ENCODE measurements around the gene NOXO1. TPM values are rescaled to one million over a fixed set of nuclear protein-coding genes. Genes with fewer than 3 reads are reported as not detected.
A peak's percentile ranks its signal among the peaks of the same experiment; 100 is the strongest.

Gene NOXO1
- total RNA-seq, 1 experiment from 2014 or later: 3.4 TPM

DNA sequence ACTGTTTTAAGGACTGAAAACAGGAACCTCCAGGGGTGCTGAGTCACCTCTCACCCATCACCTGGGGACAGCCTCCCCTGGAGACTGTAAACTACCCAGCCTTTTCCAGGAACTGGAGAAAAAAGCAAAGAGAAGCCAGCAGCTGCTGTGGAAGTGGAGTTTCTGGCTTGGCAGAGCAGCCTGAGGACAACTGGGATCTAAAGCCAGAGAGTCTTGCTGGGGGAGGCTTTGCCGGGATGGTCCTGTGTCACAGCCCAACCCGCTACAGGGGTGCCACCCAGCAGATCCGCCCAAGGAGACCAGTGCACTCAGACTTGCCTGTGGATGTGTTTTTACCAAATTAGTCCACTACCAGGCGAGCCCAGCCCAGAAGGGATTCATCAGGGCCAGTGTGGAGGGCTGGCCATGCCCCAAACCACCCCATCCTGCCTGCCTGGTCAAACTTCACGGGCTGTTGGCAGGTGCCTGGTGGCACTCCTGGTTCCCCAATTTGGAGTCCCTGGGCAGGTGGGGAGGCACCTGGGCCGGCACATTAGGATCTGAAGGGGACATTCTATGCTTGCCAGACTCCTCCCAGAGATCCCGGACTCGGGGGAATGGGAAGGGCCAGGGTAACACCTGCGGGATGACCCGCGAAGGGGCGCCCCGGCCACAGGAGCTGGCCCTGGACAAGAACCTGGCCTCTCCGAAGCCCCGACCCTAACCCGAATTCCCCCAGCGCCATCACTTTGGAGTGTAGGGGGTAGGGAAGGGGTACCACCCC, 39.0 kb downstream of the NOXO1 start:
- peak overlapping the region; percentile 77 for H2AFZ ChIP-seq (ENCODE audit: low read length)
- ChIA-PET POLR2A (ENCODE audit: unreplicated experiment) (no interaction called here), CTCF (no interaction called here)
- DNase-seq (peak; percentile 52), ATAC-seq (peak; percentile 16)
- no peaks in the 10 kb centered on the region for H3K9me2 ChIP-seq (replicated peaks; ENCODE audit: low read length)
- H3F3A ChIP-seq (ENCODE audit: low read length, unreplicated experiment): no peaks in the 10 kb centered on the region
- no peaks in the 10 kb centered on the region for H3K36me3 ChIP-seq (ENCODE audit: low read depth, low read length)
- peak overlapping the region; percentile 85 for H3K4me3 ChIP-seq (ENCODE audit: low read length)
- peaks cover 6% of the 10 kb centered on the region; the same call in 1 of the 2 replicates for H3K79me2 ChIP-seq (ENCODE audit: low read length)
- H3K9me3 ChIP-seq (ENCODE audit: low read length): no peaks in the 10 kb centered on the region
- H3K27me3 ChIP-seq (ENCODE audit: low read length): no peaks in the 10 kb centered on the region
- peaks cover 11% of the 10 kb centered on the region for H3K4me1 ChIP-seq (ENCODE audit: insufficient read depth, low read length)
- H3K9ac ChIP-seq (ENCODE audit: low read length): peak overlapping the region; percentile 60; the same call in 1 of the 2 replicates
- intact Hi-C loops (cut with micrococcal nuclease): no loop called here
- no peaks in the 10 kb centered on the region for H4K20me1 ChIP-seq (ENCODE audit: low read length)
- H3K4me2 ChIP-seq (ENCODE audit: low read length): peak overlapping the region; percentile 93
- H3K27ac ChIP-seq (ENCODE audit: low read length): peak overlapping the region; percentile 41
- BruUV-seq (replicated peaks): TSS peak; percentile 66
- TF ChIP-seq, protein P1, sequence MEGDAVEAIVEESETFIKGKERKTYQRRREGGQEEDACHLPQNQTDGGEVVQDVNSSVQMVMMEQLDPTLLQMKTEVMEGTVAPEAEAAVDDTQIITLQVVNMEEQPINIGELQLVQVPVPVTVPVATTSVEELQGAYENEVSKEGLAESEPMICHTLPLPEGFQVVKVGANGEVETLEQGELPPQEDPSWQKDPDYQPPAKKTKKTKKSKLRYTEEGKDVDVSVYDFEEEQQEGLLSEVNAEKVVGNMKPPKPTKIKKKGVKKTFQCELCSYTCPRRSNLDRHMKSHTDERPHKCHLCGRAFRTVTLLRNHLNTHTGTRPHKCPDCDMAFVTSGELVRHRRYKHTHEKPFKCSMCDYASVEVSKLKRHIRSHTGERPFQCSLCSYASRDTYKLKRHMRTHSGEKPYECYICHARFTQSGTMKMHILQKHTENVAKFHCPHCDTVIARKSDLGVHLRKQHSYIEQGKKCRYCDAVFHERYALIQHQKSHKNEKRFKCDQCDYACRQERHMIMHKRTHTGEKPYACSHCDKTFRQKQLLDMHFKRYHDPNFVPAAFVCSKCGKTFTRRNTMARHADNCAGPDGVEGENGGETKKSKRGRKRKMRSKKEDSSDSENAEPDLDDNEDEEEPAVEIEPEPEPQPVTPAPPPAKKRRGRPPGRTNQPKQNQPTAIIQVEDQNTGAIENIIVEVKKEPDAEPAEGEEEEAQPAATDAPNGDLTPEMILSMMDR (conservative IDR thresholded peaks at IDR 0.05; ENCODE audit: low read depth, low read length): no peak
- TF ChIP-seq EZH2 (IDR thresholded peaks at IDR 0.05; ENCODE audit: low read length, unreplicated experiment) (no peak), EZH2phosphoT487 (IDR thresholded peaks at IDR 0.05; ENCODE audit: borderline replicate concordance, low read length) (no peak)

DNA sequence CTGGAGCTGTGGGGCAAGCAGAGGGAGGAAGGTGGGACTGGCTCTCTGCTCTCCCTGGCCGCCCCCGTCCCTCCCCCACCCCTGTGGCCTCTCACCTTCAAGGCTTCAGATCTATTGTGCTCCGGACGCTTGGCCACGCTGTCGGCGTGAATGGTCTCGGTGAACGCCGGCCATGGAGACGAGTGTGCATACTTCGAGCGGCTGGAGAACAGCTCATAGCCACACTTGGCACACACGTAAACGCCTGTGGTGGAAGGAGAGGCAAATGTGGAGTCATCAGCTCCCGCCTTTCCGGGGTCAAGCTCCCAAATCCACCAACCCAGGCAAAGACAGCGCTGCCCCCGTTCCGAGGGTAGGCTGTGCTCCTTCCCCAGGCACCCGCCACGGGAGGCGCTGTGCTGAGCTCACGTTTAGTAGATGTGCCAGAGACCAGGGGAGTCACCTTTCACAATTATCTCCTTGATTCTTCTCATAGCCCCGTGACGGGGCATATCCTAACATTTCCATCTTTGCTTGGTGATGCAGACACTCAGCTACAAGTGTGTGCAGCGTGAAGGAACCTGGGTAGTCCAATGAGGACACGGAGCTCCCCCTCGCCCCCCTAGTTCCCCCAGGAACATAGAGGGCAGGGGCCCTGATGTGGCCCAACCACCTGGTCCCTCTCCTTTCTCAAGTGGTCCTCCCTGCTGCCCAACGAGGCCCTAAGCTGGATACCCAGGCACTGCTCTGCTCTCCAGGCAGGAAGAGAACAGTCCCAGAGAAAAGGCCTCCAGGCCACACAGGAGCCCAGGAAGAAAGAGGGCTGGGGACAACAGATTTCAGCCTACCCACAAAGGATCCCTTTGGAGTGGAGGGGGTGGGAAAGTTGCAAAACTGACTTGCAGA, 39.9 kb downstream of the NOXO1 start:
- H3K27me3 ChIP-seq (ENCODE audit: low read length): no peaks in the 10 kb centered on the region
- peak overlapping the region; percentile 93 for H3K4me2 ChIP-seq (ENCODE audit: low read length)
- ChIA-PET POLR2A (ENCODE audit: unreplicated experiment) (no interaction called here), CTCF (interaction anchor here (0.7 kb wide), 1 partner anchor 9 kb away, joined by 4 read pairs; no protein-coding TSS in a partner anchor)
- H3K36me3 ChIP-seq (ENCODE audit: low read depth, low read length): no peaks in the 10 kb centered on the region
- no peaks in the 10 kb centered on the region for H3K9me3 ChIP-seq (ENCODE audit: low read length)
- H3K4me1 ChIP-seq (ENCODE audit: insufficient read depth, low read length): peaks cover 11% of the 10 kb centered on the region
- no peak overlapping the region; the same call in 1 of the 2 replicates for H2AFZ ChIP-seq (ENCODE audit: low read length)
- peaks cover 6% of the 10 kb centered on the region; the same call in 1 of the 2 replicates for H3K79me2 ChIP-seq (ENCODE audit: low read length)
- DNase-seq: no peak
- H3K9ac ChIP-seq (ENCODE audit: low read length): no peak overlapping the region
- peak overlapping the region; percentile 85 for H3K4me3 ChIP-seq (ENCODE audit: low read length)
- H3K27ac ChIP-seq (ENCODE audit: low read length): peak overlapping the region; percentile 41
- TF ChIP-seq, protein P1 (conservative IDR thresholded peaks at IDR 0.05; ENCODE audit: low read depth, low read length): 0 out of 2 replicates have a peak, but pooled peaks have one; percentile 10
- no peak for TF ChIP-seq EZH2 (IDR thresholded peaks at IDR 0.05; ENCODE audit: low read length, unreplicated experiment)
- no peak for TF ChIP-seq EZH2phosphoT487 (IDR thresholded peaks at IDR 0.05; ENCODE audit: borderline replicate concordance, low read length)
- H3K9me2 ChIP-seq (replicated peaks; ENCODE audit: low read length): no peaks in the 10 kb centered on the region
- intact Hi-C loops (cut with micrococcal nuclease): no loop called here
- ATAC-seq: no peak
- no peaks in the 10 kb centered on the region for H4K20me1 ChIP-seq (ENCODE audit: low read length)
- no peaks in the 10 kb centered on the region for H3F3A ChIP-seq (ENCODE audit: low read length, unreplicated experiment)
- no TSS peak for BruUV-seq (replicated peaks)

Measured in PC-3 (cell line).